SK-N-SH (cell line): Measurements from ENCODE around the gene MAGI2. TPM values are rescaled to one million over a fixed set of nuclear protein-coding genes. Genes with fewer than 3 reads are reported as not detected.

Experiments
- CTCF ChIA-PET: fragments of 300-600, 350-600 bp; formaldehyde crosslinking; extraction: SDS; loops from one replicate; lab custom pipeline; 2021; lab: Yijun Ruan, JAX
- POLR2A ChIA-PET: fragments of 350-600 bp; sonication (Branson Sonifier 250); formaldehyde crosslinking; extraction: SDS; loops from one replicate; lab custom pipeline; 2020; ENCODE audit warnings: antibody characterized with exemption, inconsistent platforms; lab: Yijun Ruan, JAX
- DNase-seq: peaks from one replicate; pipeline ENCODE4 v3.0.0; 2012
- H2AFZ ChIP-seq: fragments of 200-600 bp; sonication (generic); 2 replicates; pipeline ENCODE4 v1.8.1; 2016; ENCODE audit warnings: antibody characterized with exemption, mild to moderate bottlenecking, low read depth
- H3F3A ChIP-seq: fragments of 200-600 bp; sonication (generic); replicated peaks from 2 replicates; pipeline ENCODE3; 2016; ENCODE audit warnings: antibody characterized with exemption, mild to moderate bottlenecking; ENCODE audit not compliant: insufficient read depth
- H3K27ac ChIP-seq, 2 experiments: fragments of 200-500 bp in 1 of 2; fragments of 200-600 bp in 1 of 2; sonication (Bioruptor generic) in 1 of 2; sonication (generic), shearing (Covaris generic) in 1 of 2; 2 replicates each; pipeline versions ENCODE4 v1.5.1 to v1.6.1; 2014 to 2016; ENCODE audit warnings: low read depth in 2 of 2, inconsistent platforms in 1 of 2, low read length in 1 of 2, mild to moderate bottlenecking in 1 of 2, mixed read lengths in 1 of 2
- H3K27me3 ChIP-seq: fragments of 200-600 bp; sonication (generic), shearing (Covaris generic); 2 replicates; pipeline ENCODE4 v1.6.1; 2016; ENCODE audit warnings: mixed run types; ENCODE audit not compliant: insufficient read depth
- H3K36me3 ChIP-seq, 2 experiments: fragments of 200-500 bp in 1 of 2; fragments of 200-600 bp in 1 of 2; sonication (Bioruptor generic) in 1 of 2; sonication (generic) in 1 of 2; replicated peaks in 1 of 2; 2 replicates each; pipeline versions ENCODE3 to v1.5.1; 2014 to 2016; ENCODE audit warnings: low read length in 1 of 2, mild to moderate bottlenecking in 1 of 2; ENCODE audit not compliant: insufficient read depth in 2 of 2, control insufficient read depth in 1 of 2
- H3K4me1 ChIP-seq, 2 experiments: fragments of 200-500 bp in 1 of 2; fragments of 200-600 bp in 1 of 2; sonication (Bioruptor generic) in 1 of 2; sonication (generic), shearing (Covaris generic) in 1 of 2; 2 replicates each; pipeline versions ENCODE4 v1.5.1 to v1.6.1; 2014 to 2016; ENCODE audit warnings: low read depth in 1 of 2, low read length in 1 of 2, mixed run types in 1 of 2; ENCODE audit not compliant: insufficient read depth in 2 of 2, control insufficient read depth in 1 of 2
- H3K4me2 ChIP-seq: fragments of 200-600 bp; sonication (generic), shearing (Covaris generic); 2 replicates; pipeline ENCODE4 v1.6.1; 2017; ENCODE audit warnings: mixed run types
- H3K4me3 ChIP-seq, 2 experiments: fragments of 200-500 bp in 1 of 2; fragments of 200-600 bp in 1 of 2; sonication (Bioruptor generic) in 1 of 2; sonication (generic), shearing (Covaris generic) in 1 of 2; 2 replicates each; pipeline versions ENCODE4 v1.5.1 to v1.8.1; 2014 to 2016; ENCODE audit warnings: low read depth in 2 of 2, inconsistent platforms in 1 of 2, low read length in 1 of 2, mild to moderate bottlenecking in 1 of 2, mixed read lengths in 1 of 2, moderate library complexity in 1 of 2
- H3K79me2 ChIP-seq: fragments of 200-600 bp; sonication (generic); 2 replicates; pipeline ENCODE4 v1.8.1; 2017; ENCODE audit warnings: mild to moderate bottlenecking; ENCODE audit not compliant: insufficient read depth
- H3K9ac ChIP-seq: fragments of 200-600 bp; sonication (generic); 2 replicates; pipeline ENCODE4 v1.6.1; 2017; ENCODE audit warnings: mixed run types
- H3K9me2 ChIP-seq: fragments of 200-600 bp; sonication (generic); 2 replicates; pipeline ENCODE4 v1.6.1; 2017; ENCODE audit warnings: mixed run types
- H3K9me3 ChIP-seq: fragments of 200-600 bp; sonication (generic); 2 replicates; pipeline ENCODE4 v1.6.1; 2017; ENCODE audit warnings: mixed run types, mild to moderate bottlenecking, moderate library complexity
- H4K20me1 ChIP-seq: fragments of 200-600 bp; sonication (generic); 2 replicates; pipeline ENCODE4 v1.6.1; 2017; ENCODE audit warnings: mild to moderate bottlenecking, mixed run types; ENCODE audit not compliant: insufficient read depth
- CHD2 ChIP-seq: fragments of 150-350 bp; IDR thresholded peaks from 2 replicates; pipeline ENCODE4 v1.6.1; 2018; ENCODE audit warnings: low read length; ENCODE audit not compliant: partially characterized antibody
- ELF1 ChIP-seq: IDR thresholded peaks from 2 replicates; pipeline ENCODE4 v1.4.0; 2012
- GABPA ChIP-seq: IDR thresholded peaks from 2 replicates; pipeline ENCODE4 v1.4.0; 2012; ENCODE audit warnings: low read depth, mild to moderate bottlenecking
- GATA2 ChIP-seq: sonication (generic); formaldehyde crosslinking; IDR thresholded peaks from 2 replicates; pipeline ENCODE4 v1.5.0; 2020; ENCODE audit warnings: mild to moderate bottlenecking, missing genetic modification reagents
- MAX ChIP-seq: IDR thresholded peaks from 2 replicates; pipeline ENCODE4 v1.4.0; 2012; ENCODE audit warnings: low read depth
- MXI1 ChIP-seq: IDR thresholded peaks from 2 replicates; pipeline ENCODE4 v1.6.1; 2012; ENCODE audit warnings: mild to moderate bottlenecking, low read depth, low read length, improper control_type of control experiment
- NRF1 ChIP-seq: IDR thresholded peaks from 2 replicates; pipeline ENCODE4 v1.6.1; 2012; ENCODE audit warnings: low read depth, mild to moderate bottlenecking, low read length
- RAD21 ChIP-seq: IDR thresholded peaks from 2 replicates; pipeline ENCODE4 v1.6.1; 2012; ENCODE audit warnings: mild to moderate bottlenecking, low read length
- RCOR1 ChIP-seq: fragments of 150-350 bp; IDR thresholded peaks from 2 replicates; pipeline ENCODE4 v1.6.1; 2017; ENCODE audit warnings: antibody characterized with exemption, low read length
- RXRA ChIP-seq: IDR thresholded peaks from 2 replicates; pipeline ENCODE4 v1.4.0; 2012; ENCODE audit warnings: low read depth, mild to moderate bottlenecking, borderline replicate concordance
- SMC3 ChIP-seq: IDR thresholded peaks from 2 replicates; pipeline ENCODE4 v1.6.1; 2012; ENCODE audit warnings: low read depth, low read length, improper control_type of control experiment
- TAF1 ChIP-seq: IDR thresholded peaks from 2 replicates; pipeline ENCODE4 v1.6.1; 2012; ENCODE audit warnings: low read depth, mild to moderate bottlenecking, low read length, moderate library complexity, borderline replicate concordance
- TEAD4 ChIP-seq: IDR thresholded peaks from 2 replicates; pipeline ENCODE4 v1.4.0; 2012; ENCODE audit warnings: mild to moderate bottlenecking, borderline replicate concordance; ENCODE audit not compliant: insufficient read depth
- USF2 ChIP-seq: fragments of 150-350 bp; IDR thresholded peaks from 2 replicates; pipeline ENCODE4 v1.6.1; 2017; ENCODE audit warnings: antibody characterized with exemption, low read length, low read depth, borderline replicate concordance
- WGBS: methylation state at CpG from one replicate; pipeline ENCODE4 v1.1.6; 2017; ENCODE audit warnings: low lambda C conversion rate; 5-methylcytosine and 5-hydroxymethylcytosine counted together
- polyA plus RNA-seq, 3 experiments: library from polyadenylated mRNA; depleted of rRNA; stranded (reverse); fragments of >200 nt; gene quantifications; 2 replicates each; pipeline ENCODE4 v1.2.3, GENCODE V29; 2012

Gene MAGI2
- polyA plus RNA-seq, 1 of the 3 experiments (the other 2 are of a cell fraction) = 1.1 TPM

- no peak for DNase-seq
- no peaks in the 10 kb centered on the region; a peak in 1 of 4 replicates for H3K4me1 ChIP-seq
- H3K9me2 ChIP-seq = no peaks in the 10 kb centered on the region
- no peak overlapping the region for H3K4me3 ChIP-seq
- no peak for TF ChIP-seq GABPA
- TF ChIP-seq RAD21 = no peak
- ChIA-PET CTCF (interaction anchor here (0.6 to 0.8 kb wide), 2 partner anchors 33 to 1098 kb away, joined by 3 to 4 read pairs; no protein-coding TSS in a partner anchor), POLR2A (no interaction called here)
- H4K20me1 ChIP-seq = no peaks in the 10 kb centered on the region
- no peaks in the 10 kb centered on the region for H3K36me3 ChIP-seq
- no peaks in the 10 kb centered on the region for H3K9me3 ChIP-seq
- no peak overlapping the region for H3K9ac ChIP-seq
- H2AFZ ChIP-seq = no peak overlapping the region
- no peaks in the 10 kb centered on the region for H3F3A ChIP-seq
- no peak overlapping the region for H3K27ac ChIP-seq
- H3K27me3 ChIP-seq = no peaks in the 10 kb centered on the region
- H3K79me2 ChIP-seq = no peaks in the 10 kb centered on the region
- H3K4me2 ChIP-seq = no peak overlapping the region
Observed at GRCh38 chr7:78752554-78752953, 700.9 kb downstream of the MAGI2 start.

GRCh38 chr7:78751253-78751652 is 702.2 kb downstream of the MAGI2 start:
- no peaks in the 10 kb centered on the region for H3K27me3 ChIP-seq
- no peaks in the 10 kb centered on the region for H4K20me1 ChIP-seq
- no peaks in the 10 kb centered on the region for H3K9me2 ChIP-seq
- no peak overlapping the region for H3K27ac ChIP-seq
- POLR2A ChIA-PET = no interaction called here
- H3K4me3 ChIP-seq = no peak overlapping the region
- no peaks in the 10 kb centered on the region for H3K9me3 ChIP-seq
- H3K9ac ChIP-seq = no peak overlapping the region
- WGBS = 73% methylated on average over 4 of the region's 4 CpGs
- TF ChIP-seq ELF1 (no peak), RXRA (no peak), USF2 (no peak), MAX (no peak), SMC3 (no peak), MXI1 (no peak), RCOR1 (no peak), TEAD4 (no peak), CHD2 (no peak), TAF1 (no peak), NRF1 (no peak), GATA2 (CRISPR knock-in tag) (no peak)
- H3K4me1 ChIP-seq = no peaks in the 10 kb centered on the region; a peak in 1 of 4 replicates
- H3F3A ChIP-seq = no peaks in the 10 kb centered on the region
- no peak overlapping the region for H2AFZ ChIP-seq
- no peak overlapping the region for H3K4me2 ChIP-seq
- H3K36me3 ChIP-seq = no peaks in the 10 kb centered on the region
- CTCF ChIA-PET = no interaction called here
- no peak for DNase-seq
- no peaks in the 10 kb centered on the region for H3K79me2 ChIP-seq
